ENCODE data around the gene ZGPAT. TPM values are rescaled to one million over a fixed set of nuclear protein-coding genes. Genes with fewer than 3 reads are reported as not detected.

The ZGPAT gene
- total RNA-seq, 1 experiment from 2014 or later = 27.6 TPM

DNA sequence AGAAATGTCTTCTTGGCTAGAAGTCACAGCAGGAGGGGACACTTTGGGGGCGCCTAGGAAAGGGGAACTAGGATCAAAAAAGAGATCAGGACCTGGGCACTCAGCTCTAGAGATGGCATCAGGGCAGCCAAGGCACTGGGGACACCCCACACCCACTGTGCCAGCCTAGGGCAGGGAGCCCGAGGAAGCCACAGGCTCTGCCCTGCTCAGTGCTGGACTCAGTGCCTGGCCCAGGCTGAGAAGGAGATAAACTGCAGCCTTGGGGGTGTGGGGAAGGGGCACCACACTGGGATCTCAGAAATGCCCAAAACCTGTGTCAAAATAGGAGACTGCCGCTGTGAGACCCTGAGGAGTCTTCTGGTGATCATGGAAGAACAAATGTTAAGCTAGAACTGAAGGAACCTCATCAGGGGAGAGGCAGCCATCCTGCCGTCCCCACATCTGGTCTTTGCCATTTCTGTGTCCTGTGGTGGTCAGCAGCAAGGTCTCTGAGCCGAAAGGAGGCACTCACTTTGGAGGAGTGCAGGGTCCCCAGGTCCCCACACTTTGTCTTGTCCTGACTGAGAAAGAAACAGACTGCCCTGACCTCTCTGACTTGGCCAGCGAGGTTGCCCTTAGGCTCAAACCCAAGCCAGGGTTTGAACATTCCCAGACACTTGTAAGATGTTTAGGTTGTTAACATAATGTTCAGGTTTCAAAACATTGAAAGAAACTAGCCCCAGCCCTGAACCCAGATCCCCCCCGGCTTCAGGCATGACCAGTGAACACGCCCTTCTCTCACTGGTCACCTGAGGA is 2.4 kb upstream of the ZGPAT start:
- Histone ChIP-seq H4K8ac (replicated peaks; ENCODE audit: insufficient read length, low read depth, low read length) (no peak overlapping the region), H2BK5ac (ENCODE audit: insufficient read length, low read length) (no peak overlapping the region), H3K23ac (ENCODE audit: insufficient read length, low read depth, low read length) (no peak overlapping the region), H2AK5ac (ENCODE audit: insufficient read length, low read length) (no peak overlapping the region), H2BK15ac (ENCODE audit: low read depth, low read length) (no peak overlapping the region), H3K9ac (ENCODE audit: extremely low read depth, insufficient read length, low read length) (no peak overlapping the region), H3K4ac (ENCODE audit: low read depth, low read length) (no peak overlapping the region), H2AFZ (ENCODE audit: low read length) (no peak overlapping the region), H2BK120ac (ENCODE audit: low read depth, low read length, poor library complexity, severe bottlenecking) (no peak overlapping the region), H2BK20ac (ENCODE audit: low read depth, low read length, poor library complexity, severe bottlenecking) (no peak overlapping the region), H2BK12ac (ENCODE audit: insufficient read length, low read depth, low read length) (no peak overlapping the region), H4K91ac (ENCODE audit: insufficient read length, low read depth, low read length) (no peak overlapping the region), H3K27ac (ENCODE audit: insufficient read length, low read depth, low read length) (no peak overlapping the region), H3K4me1 (ENCODE audit: insufficient read depth, low read length) (no peaks in the 10 kb centered on the region), H3K18ac (ENCODE audit: insufficient read length, low read depth, low read length) (no peak overlapping the region), H3K14ac (ENCODE audit: insufficient read depth, low read length) (no peak overlapping the region), H3K4me2 (ENCODE audit: insufficient read depth, insufficient read length, low read length) (no peak overlapping the region), H4K20me1 (ENCODE audit: control insufficient read depth, insufficient read depth, insufficient read length) (no peaks in the 10 kb centered on the region), H4K5ac (ENCODE audit: insufficient read length, low read depth, low read length) (no peak overlapping the region), H3K27me3 (ENCODE audit: insufficient read depth, low read length) (no peaks in the 10 kb centered on the region), H3K56ac (ENCODE audit: insufficient read length, low read depth, low read length) (no peak overlapping the region), H3K23me2 (ENCODE audit: insufficient read length, low read depth, low read length, poor library complexity, severe bottlenecking) (peaks cover 12% of the 10 kb centered on the region), H3K9me3 (ENCODE audit: control insufficient read depth, low read depth, low read length) (no peaks in the 10 kb centered on the region), H3K79me2 (ENCODE audit: insufficient read depth, low read length) (peaks cover 7% of the 10 kb centered on the region; the same call in 1 of the 2 replicates), H3T11ph (ENCODE audit: low read length) (no peak overlapping the region), H3K79me1 (ENCODE audit: insufficient read depth, low read depth, low read length, poor library complexity, severe bottlenecking) (peaks cover 4% of the 10 kb centered on the region)
- peaks cover 8 to 16% of the 10 kb centered on the region in 2 experiments for H3K4me1 Mint-ChIP-seq
- H3K27ac Mint-ChIP-seq = no peak overlapping the region
- peaks cover 29 to 42% (median 41%) of the 10 kb centered on the region in 3 experiments for H3K36me3 Mint-ChIP-seq (ENCODE audit: insufficient read depth in 1 of 3, low read depth in 3 of 3)
- no peak for DNase-seq
- WGBS (ENCODE audit: extremely low coverage, insufficient read length, low lambda C conversion rate) = no CpG with 5 or more reads among the region's 8 CpGs
- H3K4me3 Mint-ChIP-seq = peak overlapping the region; percentile 63 to 89; a peak in 4 of 5 replicates
- TF ChIP-seq CTCF (conservative IDR thresholded peaks at IDR 0.05) = no peak
- H3K9me3 Mint-ChIP-seq = no peaks in the 10 kb centered on the region
- no peaks in the 10 kb centered on the region for H3K27me3 Mint-ChIP-seq (ENCODE audit: low read depth)

All from H9 (cell line).